Liver (tissue), 9 donors: Measurements from ENCODE around the gene EPS8L1. TPM values are rescaled to one million over a fixed set of nuclear protein-coding genes. Genes with fewer than 3 reads are reported as not detected.

Experiments
- DNase-seq: peaks from one replicate; pipeline ENCODE4 v3.0.0-alpha.2; 2017; ENCODE audit warnings: low spot score
- H3K27ac ChIP-seq, 2 donors: one replicate each; pipeline ENCODE4 v1.7.0; 2013; ENCODE audit warnings: inconsistent platforms in 2 of 2, low read length in 2 of 2, control low read depth in 1 of 2, low read depth in 1 of 2, mild to moderate bottlenecking in 1 of 2
- H3K27me3 ChIP-seq, 4 donors: one replicate each; pipeline versions ENCODE4 v1.6.1 to v1.7.0; 2013; ENCODE audit warnings: low read length in 3 of 4, inconsistent platforms in 1 of 4, mild to moderate bottlenecking in 1 of 4, moderate library complexity in 1 of 4; ENCODE audit not compliant: control insufficient read depth in 4 of 4, insufficient read depth in 4 of 4
- H3K36me3 ChIP-seq, 4 donors: one replicate each; pipeline versions ENCODE4 v1.6.1 to v1.7.0; 2013; ENCODE audit warnings: low read length in 3 of 4, mild to moderate bottlenecking in 3 of 4, low read depth in 1 of 4, moderate library complexity in 1 of 4; ENCODE audit not compliant: control insufficient read depth in 4 of 4, insufficient read depth in 3 of 4
- H3K4me1 ChIP-seq, 4 donors: one replicate each; pipeline versions ENCODE4 v1.6.1 to v1.7.0; 2013; ENCODE audit warnings: low read length in 3 of 4, mild to moderate bottlenecking in 3 of 4, moderate library complexity in 1 of 4; ENCODE audit not compliant: control insufficient read depth in 4 of 4, insufficient read depth in 4 of 4
- H3K4me3 ChIP-seq, 3 donors: one replicate each; pipeline versions ENCODE4 v1.6.1 to v1.7.0; 2013; ENCODE audit warnings: low read length in 3 of 3, control low read depth in 1 of 3, low read depth in 1 of 3, mild to moderate bottlenecking in 1 of 3
- H3K9ac ChIP-seq, 2 donors: one replicate each; pipeline ENCODE4 v1.7.0; 2013; ENCODE audit warnings: low read length in 2 of 2, mild to moderate bottlenecking in 2 of 2, moderate library complexity in 2 of 2, control low read depth in 1 of 2, low read depth in 1 of 2
- H3K9me3 ChIP-seq, 4 donors: one replicate each; pipeline versions ENCODE4 v1.6.1 to v1.7.0; 2013; ENCODE audit warnings: low read length in 3 of 4; ENCODE audit not compliant: control insufficient read depth in 4 of 4
- ATF3 ChIP-seq: IDR thresholded peaks from 2 replicates; pipeline ENCODE4 v1.6.1; 2016; ENCODE audit warnings: antibody characterized with exemption
- CTCF ChIP-seq: fragments of 150-350 bp; IDR thresholded peaks from 2 replicates; pipeline ENCODE4 v1.5.1; 2017; ENCODE audit warnings: improper control_type of control experiment, low read depth, low read length; ENCODE audit not compliant: missing input control
- EGR1 ChIP-seq, 2 donors: IDR thresholded peaks; 2 replicates each; pipeline ENCODE4 v1.6.1; 2016 to 2018; ENCODE audit warnings: antibody characterized with exemption in 2 of 2, low read depth in 2 of 2
- FOXA1 ChIP-seq: IDR thresholded peaks from 2 replicates; pipeline ENCODE4 v1.6.1; 2016; ENCODE audit warnings: antibody characterized with exemption
- FOXA2 ChIP-seq: IDR thresholded peaks from 2 replicates; pipeline ENCODE4 v1.6.1; 2016; ENCODE audit warnings: antibody characterized with exemption
- GABPA ChIP-seq, 2 donors: IDR thresholded peaks in 1 of 2; conservative IDR thresholded peaks in 1 of 2; 2 replicates each; pipeline ENCODE4 v1.6.1; 2016; ENCODE audit warnings: antibody characterized with exemption in 2 of 2, mild to moderate bottlenecking in 1 of 2, moderate library complexity in 1 of 2
- HNF4A ChIP-seq, 2 donors: conservative IDR thresholded peaks; 2 replicates each; pipeline ENCODE4 v1.6.1; 2016; ENCODE audit warnings: antibody characterized with exemption in 2 of 2, mild to moderate bottlenecking in 2 of 2
- HNF4G ChIP-seq: IDR thresholded peaks from 2 replicates; pipeline ENCODE4 v1.6.1; 2016; ENCODE audit warnings: antibody characterized with exemption
- JUND ChIP-seq, 2 donors: IDR thresholded peaks; 2 replicates each; pipeline ENCODE4 v1.6.1; 2016; ENCODE audit warnings: antibody characterized with exemption in 2 of 2
- MAX ChIP-seq: IDR thresholded peaks from 2 replicates; pipeline ENCODE4 v1.6.1; 2016; ENCODE audit warnings: antibody characterized with exemption
- NR2F2 ChIP-seq: IDR thresholded peaks from 2 replicates; pipeline ENCODE4 v1.6.1; 2016; ENCODE audit warnings: antibody characterized with exemption
- RAD21 ChIP-seq, 2 donors: IDR thresholded peaks; 2 replicates each; pipeline ENCODE4 v1.6.1; 2016; ENCODE audit warnings: antibody characterized with exemption in 2 of 2, mild to moderate bottlenecking in 2 of 2
- REST ChIP-seq: IDR thresholded peaks from 2 replicates; pipeline ENCODE4 v1.6.1; 2016; ENCODE audit warnings: antibody characterized with exemption, mild to moderate bottlenecking
- RXRA ChIP-seq, 2 donors: IDR thresholded peaks; 2 replicates each; pipeline ENCODE4 v1.6.1; 2017 to 2018; ENCODE audit warnings: antibody characterized with exemption in 2 of 2, mild to moderate bottlenecking in 1 of 2
- SP1 ChIP-seq: IDR thresholded peaks from 2 replicates; pipeline ENCODE4 v1.6.1; 2018; ENCODE audit warnings: antibody characterized with exemption, mild to moderate bottlenecking
- YY1 ChIP-seq: IDR thresholded peaks from 2 replicates; pipeline ENCODE4 v1.6.1; 2016; ENCODE audit warnings: antibody characterized with exemption, mild to moderate bottlenecking
- ZBTB33 ChIP-seq: IDR thresholded peaks from 2 replicates; pipeline ENCODE4 v1.6.1; 2016; ENCODE audit warnings: antibody characterized with exemption
- WGBS: extraction: QIAGEN DNeasy Blood & Tissue Kit; methylation state at CpG from one replicate; pipeline ENCODE4 v1.1.7; 2013; 5-methylcytosine and 5-hydroxymethylcytosine counted together
- polyA plus RNA-seq, 2 donors: library from polyadenylated mRNA; stranded (reverse) in 1 of 2; unstranded in 1 of 2; fragments of 200-250 nt in 1 of 2; fragments of >200 nt in 1 of 2; fragmentation: Nextera tagmentation in 1 of 2; extraction: Ambion mirVana in 1 of 2; gene quantifications; one replicate each; pipeline versions ENCODE4 v1.2.1 to v1.2.3, GENCODE V29; 2013 to 2015
- total RNA-seq, 2 donors: library from RNA; depleted of rRNA; stranded (reverse); fragments of >200 nt; gene quantifications; one replicate each; pipeline ENCODE4 v1.2.3, GENCODE V29; 2014
- donor health status: healthy.
- donor health status: healthy.
- donor health status: healthy.
- donor health status: healthy.
- donor health status: healthy.

EPS8L1 gene
- total and polyA plus RNA-seq, 4 donors = 0.40 to 1.5 (median 0.87) TPM

GRCh38 chr19:55053735-55054134 is 21.9 kb upstream of the EPS8L1 start:
- TF ChIP-seq GABPA (IDR thresholded peaks at IDR 0.05 in 1 of 2, conservative IDR thresholded peaks at IDR 0.05 in 1 of 2) (no peak), YY1 (no peak), HNF4A (conservative IDR thresholded peaks at IDR 0.05) (no peak), CTCF (no peak), RAD21 (IDR thresholded peaks at IDR 0.05) (no peak), RXRA (IDR thresholded peaks at IDR 0.05) (no peak), FOXA1 (no peak), JUND (IDR thresholded peaks at IDR 0.05) (no peak), ZBTB33 (no peak), REST (no peak), NR2F2 (no peak), SP1 (no peak), MAX (no peak), FOXA2 (no peak)
- no peaks in the 10 kb centered on the region for H3K27me3 ChIP-seq
- no peak for DNase-seq
- 96% methylated on average over 7 of the region's 7 CpGs for WGBS
- H3K9ac ChIP-seq = no peak overlapping the region
- no peaks in the 10 kb centered on the region for H3K9me3 ChIP-seq
- peaks cover 20 to 45% (median 28%) of the 10 kb centered on the region in 4 donors for H3K36me3 ChIP-seq
- H3K27ac ChIP-seq = no peak overlapping the region
- H3K4me3 ChIP-seq = no peak overlapping the region
- H3K4me1 ChIP-seq = no peaks in the 10 kb centered on the region

- Histone ChIP-seq H3K9ac (no peak overlapping the region), H3K4me3 (no peak overlapping the region), H3K9me3 (no peaks in the 10 kb centered on the region), H3K27ac (no peak overlapping the region), H3K4me1 (peaks cover 0 to under 1% (median 0%) of the 10 kb centered on the region in 4 donors), H3K27me3 (no peaks in the 10 kb centered on the region), H3K36me3 (peaks cover 13 to 37% (median 19%) of the 10 kb centered on the region in 4 donors)
- WGBS = 98% methylated on average over 9 of the region's 9 CpGs
- DNase-seq = no peak
- TF ChIP-seq RAD21 (IDR thresholded peaks at IDR 0.05) = no peak
- no peak for TF ChIP-seq FOXA2
- no peak for TF ChIP-seq ATF3
- TF ChIP-seq HNF4G = no peak
- TF ChIP-seq YY1 = no peak
- no peak for TF ChIP-seq SP1
- no peak for TF ChIP-seq FOXA1
- no peak for TF ChIP-seq JUND (IDR thresholded peaks at IDR 0.05)
- no peak for TF ChIP-seq MAX
- no peak for TF ChIP-seq REST
- TF ChIP-seq NR2F2 = no peak
- no peak for TF ChIP-seq EGR1 (IDR thresholded peaks at IDR 0.05; ENCODE audit: low read depth in 2 of 2)
- TF ChIP-seq CTCF = no peak
These were observed 18.8 kb upstream of the EPS8L1 start for GRCh38 chr19:55056827-55057226.
